Measurements from ENCODE around the gene LUM.

- TF ChIP-seq CTCF (IDR thresholded peaks at IDR 0.05; ENCODE audit: insufficient read depth, low read depth, low read length) = no peak
- TF ChIP-seq EZH2 (IDR thresholded peaks at IDR 0.05; ENCODE audit: insufficient read depth, low read length) = no peak
Measured at GRCh38 chr12:91133871-91134270, 22.6 kb upstream of the LUM start.
